Hindlimb muscle (tissue), 1 donor: ENCODE measurements around the gene IFNA16. TPM values are rescaled to one million over a fixed set of nuclear protein-coding genes. Genes with fewer than 3 reads are reported as not detected.
"Not testable (repeated sequence)": the region's sequence is repeated elsewhere in the genome, so short reads cannot be mapped to it uniquely, and the experiment has no call there.

Source experiments
- DNase-seq: peaks from one replicate; pipeline ENCODE4 v3.0.0-alpha.2; 2013
- polyA plus RNA-seq: library from polyadenylated mRNA; unstranded; fragments of 120-200 nt; gene quantifications from one replicate; pipeline ENCODE4 v1.2.1, GENCODE V29; 2013; ENCODE audit not compliant: insufficient read length

Gene IFNA16
- polyA plus RNA-seq = not detected

DNA sequence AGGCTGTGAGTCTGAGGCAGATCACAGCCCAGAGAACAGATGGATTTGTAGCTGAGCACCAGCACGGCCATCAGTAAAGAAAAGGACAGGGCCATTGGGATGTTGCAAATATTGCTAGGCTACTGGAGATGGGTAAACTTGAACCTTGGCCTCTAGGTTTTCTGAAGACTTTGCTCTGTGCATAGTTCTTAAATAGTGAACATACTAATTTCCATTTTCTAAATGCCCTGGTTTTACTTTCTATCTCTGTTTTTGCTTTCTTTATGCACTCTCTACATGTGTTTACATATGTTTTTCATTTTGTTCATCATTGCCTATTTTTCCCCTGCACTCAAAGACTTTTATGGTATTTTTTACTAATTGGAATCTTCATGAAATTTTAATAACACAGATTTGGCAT lies at the start of gene IFNA16:
Gene IFNA16 (minus strand): TSS at position 101 of the 400 bp plus-strand sequence. CDS start 6 bp downstream, at position 95.
- DNase-seq = not testable (repeated sequence)

DNA sequence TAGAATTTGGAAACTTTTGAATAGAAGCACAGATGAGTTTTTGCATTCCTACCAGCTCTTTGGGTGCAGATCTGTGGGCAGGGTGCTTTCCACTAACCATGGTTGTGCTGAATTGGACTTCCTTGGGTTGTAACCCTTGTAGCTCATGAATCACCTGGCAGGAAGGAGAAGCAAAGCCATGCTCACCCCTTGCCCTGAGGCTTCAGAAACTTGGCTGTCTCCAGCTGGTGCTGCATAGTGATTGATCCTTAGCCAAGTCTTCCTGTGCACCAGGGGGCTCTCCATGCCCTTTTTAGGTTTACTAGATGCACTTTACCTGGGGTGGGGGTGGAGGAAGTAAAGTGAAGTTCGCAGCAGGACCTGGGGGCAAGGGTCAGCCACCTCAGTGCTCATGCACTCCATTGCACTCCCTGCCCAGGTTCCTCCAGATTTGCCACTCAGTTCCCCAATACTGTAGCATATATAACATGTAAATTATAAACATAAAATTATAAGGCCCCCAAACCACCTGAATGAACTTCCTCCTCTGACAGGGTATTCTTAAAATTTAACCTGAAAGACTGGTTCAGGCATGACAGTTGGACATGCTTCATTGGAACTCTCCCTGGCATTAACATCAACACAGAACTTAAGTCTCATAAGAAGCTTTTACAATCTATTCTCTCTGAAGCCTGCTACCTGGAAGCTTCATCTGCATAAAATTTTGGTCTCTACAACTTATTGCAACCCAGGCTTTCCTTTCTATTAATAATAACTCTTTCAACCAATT lies 48.5 kb upstream of the IFNA16 start:
- no peak for DNase-seq

DNA sequence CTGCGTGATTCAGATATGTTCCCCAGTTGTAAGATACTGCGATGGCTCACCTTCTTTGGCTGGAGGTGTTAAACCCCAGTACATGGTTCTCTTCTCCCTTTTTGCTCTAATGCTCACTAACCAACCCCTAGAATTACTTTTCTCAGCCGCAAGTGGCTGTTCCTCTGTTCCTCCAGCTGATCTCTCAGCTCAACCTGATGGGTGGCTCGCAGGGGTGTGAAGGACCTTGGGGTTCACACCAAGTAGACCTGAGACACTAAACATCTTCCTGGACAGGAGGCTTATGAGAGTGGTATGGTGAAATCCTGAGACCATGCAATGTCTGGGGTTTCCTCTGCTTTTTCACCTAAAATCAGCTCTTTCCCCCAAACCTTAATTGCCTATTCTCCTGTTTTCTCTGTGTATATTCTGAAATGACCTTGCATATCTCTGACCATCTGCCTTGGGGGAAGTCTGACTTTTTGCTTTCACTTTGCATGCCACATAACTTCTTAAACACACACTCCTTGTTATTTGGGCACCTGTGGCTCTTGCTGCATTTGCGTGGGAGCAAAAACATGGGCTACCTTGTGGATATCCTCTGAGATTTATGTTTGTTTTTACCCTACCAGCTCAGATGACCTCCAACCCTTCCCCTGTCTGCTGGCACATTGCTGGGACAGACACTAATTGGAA lies 38.6 kb upstream of the IFNA16 start:
- DNase-seq = no peak

DNA sequence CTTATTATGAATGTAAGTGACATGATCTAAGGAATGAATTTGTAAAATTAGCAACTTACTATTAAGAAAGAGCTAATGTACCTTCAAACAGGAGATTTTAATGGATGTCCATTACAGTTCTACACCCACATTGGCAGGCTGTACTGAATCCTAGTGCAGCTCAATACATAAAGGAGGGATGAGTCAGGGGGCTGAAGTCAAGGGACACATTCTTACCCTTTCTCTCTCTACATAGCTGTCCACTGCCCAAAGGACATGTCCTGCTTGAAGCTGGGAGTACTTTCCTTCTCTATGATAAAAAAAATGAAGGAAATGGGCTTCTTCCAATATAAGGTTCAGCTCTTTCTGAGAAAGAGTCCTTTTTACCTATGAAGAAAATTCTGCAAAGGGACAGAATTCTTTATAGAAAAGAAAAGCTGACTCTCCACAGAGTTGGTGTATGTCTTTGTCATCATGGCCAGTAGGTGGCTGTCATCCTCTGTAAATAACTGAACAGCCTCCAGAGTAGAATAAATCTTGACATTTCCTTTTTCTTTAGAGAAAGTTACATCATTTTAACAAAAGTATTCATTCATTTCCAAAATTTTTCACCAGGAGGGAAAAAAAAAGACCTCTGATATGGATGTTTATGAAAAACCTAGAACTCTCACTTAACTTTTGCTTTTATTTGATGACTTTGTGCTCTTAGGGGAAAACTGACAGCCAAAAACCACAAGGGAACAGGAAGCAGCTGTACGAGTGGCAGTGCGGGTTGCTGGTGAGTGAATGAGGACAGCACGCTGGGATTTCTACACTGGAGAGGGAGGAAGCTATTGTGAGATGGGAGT lies 35.8 kb upstream of the IFNA16 start:
- peak; percentile 17 for DNase-seq

DNA sequence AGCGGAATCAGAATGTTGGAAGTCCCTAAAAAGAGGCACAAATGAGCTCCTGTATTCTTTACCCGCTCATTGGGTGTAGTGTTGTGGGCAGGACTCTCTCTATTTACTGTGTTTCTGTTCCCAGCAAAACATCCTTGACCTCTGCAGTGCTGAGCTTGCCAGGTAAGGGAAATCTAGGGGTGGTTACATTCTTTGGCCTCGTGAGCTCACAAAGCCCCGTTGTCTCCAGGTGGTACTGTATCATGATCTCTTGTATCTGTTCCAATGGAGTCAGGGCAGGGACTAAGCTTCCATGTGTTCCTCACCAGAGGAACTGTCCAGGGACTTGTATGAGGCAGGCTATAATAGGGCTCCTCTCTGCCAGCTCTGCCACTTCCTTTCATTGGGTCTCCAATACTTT lies 34.5 kb upstream of the IFNA16 start:
- DNase-seq = no peak

DNA sequence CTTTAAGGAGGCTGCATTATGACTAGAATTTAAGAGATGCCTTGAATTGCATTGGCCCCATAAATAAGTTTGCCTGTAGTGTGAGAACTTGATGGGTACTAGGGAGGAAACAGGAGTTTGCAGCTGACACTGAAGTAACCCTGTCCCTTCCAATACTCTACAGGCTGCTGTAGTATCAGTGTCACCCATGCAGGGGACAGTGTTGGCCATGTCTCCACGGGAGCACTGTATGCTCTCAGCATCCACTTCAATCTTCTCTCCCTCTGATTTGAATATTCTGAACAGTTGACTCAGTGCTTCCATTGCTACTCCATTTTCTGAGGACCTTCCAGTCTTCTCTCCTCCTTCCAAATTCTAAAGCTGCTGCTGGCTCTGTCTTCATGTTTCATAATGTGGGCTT lies 34.1 kb upstream of the IFNA16 start:
- DNase-seq = no peak

DNA sequence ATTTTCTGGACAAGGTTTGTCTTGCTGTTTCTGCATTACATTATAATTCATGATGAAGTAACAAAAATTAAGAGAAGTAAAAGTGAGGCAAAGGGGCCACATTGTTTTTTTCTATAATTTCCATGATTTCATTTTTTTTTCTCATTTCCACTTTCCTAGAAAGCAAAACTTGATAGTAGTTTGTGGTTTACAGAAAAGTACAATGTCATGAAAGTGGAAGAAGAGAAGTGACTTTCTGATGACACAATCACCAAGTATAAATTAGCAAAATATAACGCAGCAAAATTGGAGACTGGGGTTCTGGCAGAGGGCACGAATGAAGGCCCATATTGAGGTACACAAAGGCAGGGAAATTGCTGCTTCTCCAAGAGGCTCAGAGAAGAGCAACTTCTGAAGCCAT lies 27.7 kb upstream of the IFNA16 start:
- no peak for DNase-seq

DNA sequence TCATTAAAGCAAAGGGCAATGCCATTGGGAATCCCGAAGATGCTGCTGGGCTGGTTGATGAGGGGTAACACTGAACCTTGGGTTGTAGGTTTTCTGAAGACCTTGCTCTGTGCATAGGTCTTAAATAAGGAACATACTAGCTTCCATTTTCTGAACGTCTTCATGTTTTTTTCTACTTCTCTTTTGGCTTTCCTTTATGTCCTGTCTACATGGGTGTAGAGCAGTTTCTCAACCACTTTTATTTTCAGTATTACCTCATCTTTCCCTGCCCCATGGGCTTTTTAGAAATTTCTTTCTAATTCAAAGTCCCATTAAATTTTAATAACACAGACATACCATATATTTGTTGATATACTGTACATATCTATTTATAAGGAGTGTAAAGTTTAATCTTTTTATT lies 22.8 kb upstream of the IFNA16 start, which contains the start of gene IFNA14:
Gene IFNA14 (minus strand): TSS at position 95 of the 400 bp plus-strand sequence. CDS start 70 bp downstream, at position 25.
- no peak for DNase-seq

DNA sequence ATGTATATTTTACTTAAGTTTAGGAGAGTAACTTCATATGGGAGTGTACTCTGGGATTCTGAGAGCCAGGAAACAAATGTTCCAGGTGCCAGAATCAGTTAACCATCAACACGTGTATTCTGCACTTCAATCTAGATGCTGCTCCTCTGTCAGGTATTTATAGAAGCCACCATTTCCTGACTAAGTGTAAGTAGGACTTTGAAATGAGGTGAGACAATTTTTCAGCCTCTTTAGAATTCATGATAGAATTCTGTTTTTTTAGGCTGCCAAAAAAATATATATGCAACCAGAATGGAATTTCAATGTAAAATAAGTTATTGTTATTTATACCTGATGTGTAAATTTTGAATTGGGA lies 19.2 kb upstream of the IFNA16 start:
- not testable (repeated sequence) for DNase-seq

DNA sequence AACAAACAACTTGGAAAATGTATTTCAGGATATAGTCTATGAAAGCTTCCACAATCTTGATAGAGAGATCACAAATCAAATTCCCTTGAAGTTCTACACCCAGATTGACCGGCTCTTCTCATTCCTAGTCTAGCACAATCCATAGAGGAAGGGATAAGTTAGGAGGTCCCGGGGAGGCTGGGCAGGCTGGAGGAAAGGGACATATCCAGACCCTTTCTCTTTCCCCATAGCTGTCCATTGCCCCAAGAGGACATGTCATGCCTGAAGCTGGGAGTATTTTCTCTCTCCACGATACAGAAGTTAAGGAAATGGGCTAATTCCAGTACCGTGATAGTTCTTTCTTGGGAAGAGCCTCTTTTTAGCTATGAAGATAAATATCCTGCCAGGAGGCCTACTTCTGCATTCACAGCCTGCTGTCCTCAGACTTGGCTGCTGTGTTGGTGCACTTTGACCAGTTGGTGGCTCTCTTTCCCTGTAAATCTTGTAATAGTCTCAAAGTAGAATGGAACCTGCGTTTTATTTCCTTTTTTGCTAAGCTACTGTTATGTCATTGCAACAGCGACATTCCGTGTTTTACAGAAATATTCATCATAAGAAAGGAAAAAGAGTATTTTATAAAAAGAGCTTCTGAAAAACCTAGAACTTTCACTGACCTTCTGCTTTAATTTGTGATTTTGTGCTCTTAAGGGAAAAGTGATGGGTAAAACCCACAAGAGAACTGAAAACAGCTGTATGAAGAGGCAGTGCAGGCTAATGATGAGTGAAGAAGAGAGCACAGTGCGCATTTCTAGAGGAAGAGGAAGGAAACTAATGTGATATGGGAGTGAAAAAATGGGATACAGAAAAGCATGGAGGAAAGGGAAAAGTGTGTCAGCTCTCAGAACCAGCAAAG lies 18.6 kb upstream of the IFNA16 start:
- DNase-seq = peak; percentile 42

DNA sequence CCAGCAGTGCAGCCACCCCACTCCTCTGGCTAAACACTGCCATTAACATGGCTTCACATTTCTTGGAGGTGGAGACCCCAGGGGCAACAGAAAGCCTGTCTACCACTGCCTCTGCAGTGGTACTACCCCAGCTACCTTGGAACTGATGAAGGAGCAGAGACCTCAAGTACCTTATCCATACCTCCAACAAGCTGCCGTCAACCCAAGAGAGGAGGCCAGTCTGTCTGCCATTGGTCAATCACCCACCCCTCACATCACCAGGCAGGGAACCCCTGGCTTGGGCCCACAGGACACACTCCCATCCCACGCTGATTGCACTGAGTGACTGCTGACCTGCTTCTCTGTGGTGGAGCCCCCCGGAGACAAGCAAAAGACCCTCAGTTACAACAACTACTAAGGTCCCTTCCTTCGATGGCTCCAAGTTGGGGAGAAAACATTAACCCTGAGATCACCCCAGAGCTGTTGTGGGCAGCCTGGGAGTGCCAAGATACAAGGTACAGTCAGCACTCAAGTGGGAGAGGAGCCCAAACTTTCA lies 17.1 kb upstream of the IFNA16 start:
- DNase-seq = no peak

DNA sequence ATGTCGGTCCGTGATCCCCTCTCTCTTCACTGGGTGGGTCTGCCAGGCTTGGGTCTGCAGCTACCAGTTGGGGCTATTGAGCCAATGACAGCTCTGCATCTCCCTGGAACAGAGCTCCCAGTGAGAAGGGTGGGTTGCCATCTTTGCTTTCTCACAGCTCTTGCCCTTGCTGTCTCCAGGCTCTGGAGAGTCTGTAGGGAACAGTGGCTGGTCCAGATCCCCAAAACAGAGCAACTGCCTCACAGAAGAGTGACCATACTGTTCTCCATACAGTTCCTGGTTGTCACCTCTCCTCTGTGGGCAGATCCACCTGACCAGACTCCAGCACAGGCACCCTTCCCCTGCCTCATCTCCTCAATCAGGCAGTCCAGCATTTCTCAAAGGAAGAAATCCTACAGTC lies 16.1 kb upstream of the IFNA16 start:
- no peak for DNase-seq

DNA sequence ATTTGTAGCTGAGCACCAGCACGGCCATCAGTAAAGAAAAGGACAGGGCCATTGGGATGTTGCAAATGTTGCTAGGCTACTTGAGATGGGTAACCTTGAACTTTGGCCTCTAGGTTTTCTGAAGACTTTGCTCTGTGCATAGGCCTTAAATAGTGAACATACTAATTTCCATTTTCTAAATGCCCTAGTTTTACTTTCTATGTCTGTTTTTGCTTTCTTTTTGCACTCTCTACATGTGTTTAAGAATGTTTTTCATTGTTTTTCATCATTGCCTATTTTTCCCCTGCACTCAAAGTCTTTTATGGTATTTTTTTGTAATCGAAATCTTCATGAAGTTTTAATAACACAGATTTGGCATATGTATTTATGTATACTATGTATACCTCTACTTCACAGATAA lies 11.0 kb upstream of the IFNA16 start, which contains the start of gene IFNA17:
Gene IFNA17 (minus strand): TSS at position 101 of the 400 bp plus-strand sequence. CDS start 49 bp downstream, at position 52.
- DNase-seq = no peak

DNA sequence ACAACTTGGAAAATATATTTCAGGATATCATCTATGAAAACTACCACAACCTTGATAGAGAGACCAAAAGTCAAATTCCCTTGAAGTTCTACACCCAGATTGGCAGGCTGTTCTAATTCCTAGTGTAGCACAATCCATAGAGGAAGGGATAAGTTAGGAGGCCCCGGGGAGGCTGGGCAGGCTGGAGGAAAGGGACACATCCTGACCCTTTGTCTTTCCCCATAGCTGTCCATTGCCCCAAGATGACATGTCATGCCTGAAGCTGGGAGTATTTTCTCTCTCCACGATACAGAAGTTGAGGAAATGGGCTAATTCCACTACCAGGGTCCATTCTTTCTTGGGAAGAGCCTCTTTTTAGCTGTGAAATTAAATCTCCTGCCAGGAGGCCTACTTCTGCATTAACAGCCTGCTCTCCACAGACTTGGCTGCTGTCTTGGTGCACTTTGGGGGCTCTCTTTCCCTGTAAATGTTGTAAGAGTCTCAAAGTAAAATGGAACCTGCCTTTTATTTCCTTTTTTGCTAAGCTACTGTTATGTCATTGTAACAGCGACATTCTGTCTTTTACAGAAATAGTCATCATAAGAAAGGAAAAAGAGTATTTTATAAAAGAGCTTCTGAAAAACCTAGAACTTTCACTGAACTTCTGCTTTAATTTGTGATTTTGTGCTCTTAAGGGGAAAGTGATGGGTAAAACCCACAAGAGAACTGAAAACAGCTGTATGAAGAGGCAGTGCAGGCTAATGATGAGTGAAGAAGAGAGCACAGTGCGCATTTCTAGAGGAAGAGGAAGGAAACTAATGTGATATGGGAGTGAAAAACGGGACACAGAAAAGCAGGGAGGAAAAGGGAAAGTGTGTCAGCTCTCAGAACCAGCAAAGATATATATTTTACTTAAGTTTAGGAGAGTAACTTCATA lies 3.4 kb downstream of the IFNA16 start:
- DNase-seq = not testable (repeated sequence)

DNA sequence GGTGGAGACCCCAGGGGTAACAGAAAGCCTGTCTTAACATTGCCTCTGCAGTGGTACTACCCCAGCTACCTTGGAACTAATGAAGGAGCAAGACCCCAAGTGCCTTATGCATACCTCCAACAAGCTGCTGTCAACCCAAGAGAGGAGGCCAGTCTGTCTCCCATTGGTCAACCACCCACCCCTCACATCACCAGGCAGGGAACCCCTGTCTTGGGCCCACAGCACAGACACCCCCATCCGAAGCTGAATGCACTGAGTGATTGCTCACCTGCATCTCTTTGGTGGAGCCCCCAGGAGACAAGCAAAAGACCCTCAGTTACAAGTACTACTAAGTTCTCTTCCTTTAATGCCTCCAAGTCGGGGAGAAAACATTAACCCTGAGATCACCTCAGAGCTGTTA lies 5.0 kb downstream of the IFNA16 start:
- not testable (repeated sequence) for DNase-seq

DNA sequence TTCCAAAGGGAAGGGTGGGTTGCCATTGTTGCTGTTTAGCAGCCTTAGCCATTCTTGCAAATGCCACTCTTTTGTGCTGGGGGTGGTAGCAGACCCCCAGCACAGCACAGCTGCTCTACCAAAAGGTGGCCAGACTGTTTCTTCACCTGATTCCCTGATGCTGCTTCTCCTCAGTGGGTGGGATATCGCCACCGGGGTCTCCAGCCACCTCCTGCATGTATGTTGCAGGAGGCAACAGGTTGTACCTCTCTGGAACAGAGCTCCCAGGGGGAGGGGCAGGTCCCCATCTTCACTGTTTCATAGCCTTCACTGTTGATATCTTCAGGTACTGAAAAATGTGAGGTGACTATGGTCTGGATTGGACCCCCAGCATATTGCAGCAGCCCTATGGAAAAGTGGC lies 6.3 kb downstream of the IFNA16 start:
- not testable (repeated sequence) for DNase-seq

DNA sequence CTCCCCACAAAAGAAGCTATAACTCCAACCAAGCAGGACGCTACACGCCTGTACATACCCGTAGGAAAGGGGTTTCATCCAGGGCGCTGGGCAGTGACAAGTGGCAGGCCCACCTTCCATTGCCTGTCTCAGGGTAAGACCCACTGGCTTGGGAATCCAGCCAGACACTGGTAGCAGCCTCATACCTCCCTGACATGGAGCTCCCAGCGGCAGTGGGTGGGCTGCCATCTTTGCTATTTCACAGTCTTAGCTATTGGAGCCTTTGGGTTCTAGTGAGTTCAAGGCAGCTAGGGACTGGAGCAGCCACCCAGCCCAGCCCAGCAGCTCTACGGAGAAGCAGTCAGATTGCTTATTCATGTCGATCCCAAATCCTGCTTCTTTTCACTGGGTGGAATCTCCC lies 6.8 kb downstream of the IFNA16 start:
- DNase-seq = no peak

DNA sequence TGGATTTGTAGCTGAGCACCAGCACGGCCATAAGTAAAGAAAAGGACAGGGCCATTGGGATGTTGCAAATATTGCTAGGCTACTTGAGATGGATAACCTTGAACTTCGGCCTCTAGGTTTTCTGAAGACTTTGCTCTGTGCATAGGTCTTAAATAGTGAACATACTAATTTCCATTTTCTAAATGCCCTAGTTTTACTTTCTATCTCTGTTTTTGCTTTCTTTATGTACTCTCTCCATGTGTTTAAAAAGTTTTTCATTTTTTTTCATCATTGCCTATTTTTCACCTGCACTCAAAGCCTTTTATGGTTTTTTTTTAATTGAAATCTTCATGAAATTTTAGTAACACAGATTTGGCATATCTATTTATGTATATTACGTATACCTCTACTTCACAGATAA lies 10.1 kb downstream of the IFNA16 start, which contains the start of gene IFNA10:
Gene IFNA10 (minus strand): TSS at position 101 of the 400 bp plus-strand sequence. CDS start 46 bp downstream, at position 55.
- DNase-seq = not testable (repeated sequence)

DNA sequence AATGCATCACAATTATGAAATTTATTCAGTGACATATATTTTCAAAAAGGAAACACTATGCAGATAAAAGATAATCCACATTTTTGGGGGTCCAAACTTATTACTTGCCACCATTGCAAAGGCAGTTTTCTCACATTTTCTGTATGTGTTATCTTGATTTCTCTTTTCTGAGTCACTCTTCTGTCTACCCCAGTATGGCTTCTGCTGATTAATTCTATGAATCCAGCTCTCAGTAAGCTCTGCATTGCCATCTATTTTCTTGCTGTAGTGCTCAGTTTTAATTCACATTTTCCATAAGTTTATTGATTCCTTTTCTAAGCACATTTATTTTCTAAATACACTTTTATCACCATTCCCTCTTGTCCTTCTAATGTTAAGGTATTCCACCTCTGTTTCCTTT lies 11.9 kb downstream of the IFNA16 start:
- DNase-seq = no peak

DNA sequence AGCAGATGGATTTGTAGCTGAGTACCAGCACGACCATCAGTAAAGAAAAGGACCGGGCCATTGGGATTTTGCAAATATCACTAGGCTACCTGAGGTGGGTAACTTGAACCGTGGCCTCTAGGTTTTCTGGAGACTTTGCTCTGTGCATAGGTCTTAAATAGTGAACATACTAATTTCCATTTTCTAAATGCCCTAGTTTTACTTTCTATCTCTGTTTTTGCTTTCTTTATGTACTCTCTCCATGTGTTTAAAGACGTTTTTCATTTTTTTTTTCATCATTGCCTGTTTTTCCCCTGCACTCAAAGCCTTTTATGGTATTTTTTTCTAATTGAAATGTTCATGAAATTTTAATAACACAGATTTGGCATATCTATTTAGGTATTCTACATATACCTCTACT lies 15.0 kb downstream of the IFNA16 start, which contains the start of gene IFNA7:
Gene IFNA7 (minus strand): TSS at position 101 of the 400 bp plus-strand sequence. CDS start 40 bp downstream, at position 61.
- not testable (repeated sequence) for DNase-seq
